A673 (cell line): Measurements from ENCODE around the gene TBC1D22A.

Experiments used
- EZH2 ChIP-seq: fragments of 200-600 bp; sonication (generic); IDR thresholded peaks from 2 replicates; pipeline ENCODE4 v1.6.1; 2017; ENCODE audit warnings: borderline replicate concordance, low read depth, mild to moderate bottlenecking, mixed read lengths, antibody characterized with exemption, low read length; ENCODE audit not compliant: poor library complexity, severe bottlenecking
- TF ChIP-seq, protein P1 (sequence below): fragments of 300-800, 200-600 bp; sonication (generic); conservative IDR thresholded peaks from 2 replicates; pipeline ENCODE4 v1.5.1; 2017; ENCODE audit warnings: low read depth, mild to moderate bottlenecking, antibody characterized with exemption, low read length, moderate library complexity, mixed read lengths

DNA sequence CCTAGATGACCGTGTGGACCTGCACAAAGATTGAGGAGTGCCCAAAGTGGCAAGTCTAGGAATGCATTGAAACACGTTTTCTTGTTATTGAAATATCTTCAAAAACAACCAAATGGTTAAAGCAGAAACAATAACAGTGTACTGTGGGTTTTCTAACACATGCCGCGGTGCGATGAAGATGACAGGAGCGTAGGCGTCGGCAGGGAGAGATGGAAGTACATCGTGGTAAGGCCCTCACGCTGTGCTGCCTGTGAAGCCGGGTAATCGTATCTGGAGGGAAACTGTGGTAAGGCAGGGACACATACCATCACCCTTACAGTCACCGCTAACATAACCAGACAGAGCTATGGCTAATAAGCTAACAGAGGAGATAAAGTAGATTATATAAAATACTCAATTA, 261.4 kb downstream of the TBC1D22A start:
- TF ChIP-seq, protein P1, sequence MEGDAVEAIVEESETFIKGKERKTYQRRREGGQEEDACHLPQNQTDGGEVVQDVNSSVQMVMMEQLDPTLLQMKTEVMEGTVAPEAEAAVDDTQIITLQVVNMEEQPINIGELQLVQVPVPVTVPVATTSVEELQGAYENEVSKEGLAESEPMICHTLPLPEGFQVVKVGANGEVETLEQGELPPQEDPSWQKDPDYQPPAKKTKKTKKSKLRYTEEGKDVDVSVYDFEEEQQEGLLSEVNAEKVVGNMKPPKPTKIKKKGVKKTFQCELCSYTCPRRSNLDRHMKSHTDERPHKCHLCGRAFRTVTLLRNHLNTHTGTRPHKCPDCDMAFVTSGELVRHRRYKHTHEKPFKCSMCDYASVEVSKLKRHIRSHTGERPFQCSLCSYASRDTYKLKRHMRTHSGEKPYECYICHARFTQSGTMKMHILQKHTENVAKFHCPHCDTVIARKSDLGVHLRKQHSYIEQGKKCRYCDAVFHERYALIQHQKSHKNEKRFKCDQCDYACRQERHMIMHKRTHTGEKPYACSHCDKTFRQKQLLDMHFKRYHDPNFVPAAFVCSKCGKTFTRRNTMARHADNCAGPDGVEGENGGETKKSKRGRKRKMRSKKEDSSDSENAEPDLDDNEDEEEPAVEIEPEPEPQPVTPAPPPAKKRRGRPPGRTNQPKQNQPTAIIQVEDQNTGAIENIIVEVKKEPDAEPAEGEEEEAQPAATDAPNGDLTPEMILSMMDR: no peak
- TF ChIP-seq EZH2: no peak
